Lung (tissue), 12 donors: ENCODE results near the gene DOCK1. TPM values are rescaled to one million over a fixed set of nuclear protein-coding genes. Genes with fewer than 3 reads are reported as not detected.

Experiments
- ATAC-seq: fragments of 200-7000 bp; cut with Tn5 transposase; one replicate; pipeline ENCODE4 v1.9.1; 2020; ENCODE audit warnings: moderate number of reproducible peaks; ENCODE audit not compliant: insufficient read depth, low FRiP score
- DNase-seq, 3 donors: peaks; one replicate each; pipeline ENCODE4 v3.0.0-alpha.2; 2013 to 2017
- H3K27ac ChIP-seq, 2 donors: one replicate each; pipeline ENCODE4 v1.5.1; 2013; ENCODE audit warnings: mild to moderate bottlenecking in 2 of 2, moderate library complexity in 2 of 2, control low read depth in 1 of 2, inconsistent platforms in 1 of 2, low read depth in 1 of 2, low read length in 1 of 2
- H3K27me3 ChIP-seq, 3 donors: one replicate each; pipeline ENCODE4 v1.5.1; 2013; ENCODE audit warnings: low read length in 2 of 3; ENCODE audit not compliant: control insufficient read depth in 3 of 3, insufficient read depth in 3 of 3
- H3K36me3 ChIP-seq, 4 donors: one replicate each; pipeline ENCODE4 v1.5.1; 2013; ENCODE audit warnings: low read length in 4 of 4, mild to moderate bottlenecking in 1 of 4, moderate library complexity in 1 of 4; ENCODE audit not compliant: control insufficient read depth in 4 of 4, insufficient read depth in 4 of 4
- H3K4me1 ChIP-seq, 5 donors: one replicate each; pipeline ENCODE4 v1.5.1; 2013; ENCODE audit warnings: low read length in 5 of 5, mild to moderate bottlenecking in 2 of 5, moderate library complexity in 1 of 5; ENCODE audit not compliant: control insufficient read depth in 5 of 5, insufficient read depth in 5 of 5
- H3K4me3 ChIP-seq: one replicate; pipeline ENCODE4 v1.5.1; 2013; ENCODE audit warnings: mild to moderate bottlenecking, control low read depth, moderate library complexity
- H3K9ac ChIP-seq, 2 donors: one replicate each; pipeline ENCODE4 v1.5.1; 2013; ENCODE audit warnings: low read length in 2 of 2, control low read depth in 1 of 2; ENCODE audit not compliant: insufficient read depth in 1 of 2
- H3K9me3 ChIP-seq, 4 donors: one replicate each; pipeline ENCODE4 v1.5.1; 2013; ENCODE audit warnings: low read length in 3 of 4, mild to moderate bottlenecking in 1 of 4, moderate library complexity in 1 of 4; ENCODE audit not compliant: control insufficient read depth in 4 of 4, insufficient read depth in 3 of 4
- WGBS, 2 donors: extraction: QIAGEN DNeasy Blood & Tissue Kit; methylation state at CpG; one replicate each; pipeline ENCODE4 v1.1.7; 2013; 5-methylcytosine and 5-hydroxymethylcytosine counted together
- polyA plus RNA-seq, 2 donors: library from polyadenylated mRNA; stranded (reverse); fragments of 200-250 nt; gene quantifications; one replicate each; pipeline ENCODE4 v1.2.1, GENCODE V29; 2013
- total RNA-seq, 2 donors: library from RNA; depleted of rRNA in 1 of 2; stranded (reverse); fragments of >200 nt in 1 of 2; gene quantifications; one replicate each; pipeline ENCODE4 v1.2.1, GENCODE V29; 2014 to 2021
- TF ChIP-seq, protein P1 (sequence below): IDR thresholded peaks from 2 replicates; pipeline ENCODE4 v1.5.1; 2012; ENCODE audit warnings: mild to moderate bottlenecking; ENCODE audit errors: control extremely low read depth, extremely low read depth
- donor health status: control.
- donor health status: control.
- donor health status: Bipolar disorder and iron deficiency.
- donor health status: healthy.
- donor health status: DM: yes; HTN: yes; CAD: no.

Gene DOCK1
- total and polyA plus RNA-seq, 4 donors: 11.2 to 102 (median 30.5) TPM

DNA sequence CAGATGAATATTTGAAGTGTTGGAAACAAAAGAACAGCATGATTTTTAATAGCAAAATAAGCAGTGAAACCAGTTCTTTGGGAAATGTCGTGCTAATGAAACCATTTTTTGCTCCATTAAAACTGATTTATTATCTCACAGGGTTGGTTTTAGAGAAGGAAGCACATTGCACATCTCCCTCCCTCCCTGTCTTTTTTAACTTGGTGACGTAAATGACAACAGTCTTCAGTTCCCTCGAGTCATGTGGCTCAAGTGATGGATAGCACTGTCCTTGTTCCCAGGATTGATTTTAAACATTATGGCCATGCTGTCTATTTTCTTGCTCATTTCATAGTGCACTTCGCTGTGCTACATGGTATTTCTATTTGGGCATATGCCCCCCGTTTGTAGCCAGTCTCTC lies 105.9 kb downstream of the DOCK1 start:
- ATAC-seq (no peak), DNase-seq (no peak)
- Histone ChIP-seq H3K36me3 (peaks cover 0 to 20% (median 16%) of the 10 kb centered on the region in 4 donors), H3K9ac (no peak overlapping the region), H3K4me3 (no peak overlapping the region), H3K4me1 (peaks cover 0 to 5% (median 0%) of the 10 kb centered on the region in 5 donors), H3K27ac (no peak overlapping the region), H3K27me3 (no peaks in the 10 kb centered on the region), H3K9me3 (no peaks in the 10 kb centered on the region)
- TF ChIP-seq, protein P1, sequence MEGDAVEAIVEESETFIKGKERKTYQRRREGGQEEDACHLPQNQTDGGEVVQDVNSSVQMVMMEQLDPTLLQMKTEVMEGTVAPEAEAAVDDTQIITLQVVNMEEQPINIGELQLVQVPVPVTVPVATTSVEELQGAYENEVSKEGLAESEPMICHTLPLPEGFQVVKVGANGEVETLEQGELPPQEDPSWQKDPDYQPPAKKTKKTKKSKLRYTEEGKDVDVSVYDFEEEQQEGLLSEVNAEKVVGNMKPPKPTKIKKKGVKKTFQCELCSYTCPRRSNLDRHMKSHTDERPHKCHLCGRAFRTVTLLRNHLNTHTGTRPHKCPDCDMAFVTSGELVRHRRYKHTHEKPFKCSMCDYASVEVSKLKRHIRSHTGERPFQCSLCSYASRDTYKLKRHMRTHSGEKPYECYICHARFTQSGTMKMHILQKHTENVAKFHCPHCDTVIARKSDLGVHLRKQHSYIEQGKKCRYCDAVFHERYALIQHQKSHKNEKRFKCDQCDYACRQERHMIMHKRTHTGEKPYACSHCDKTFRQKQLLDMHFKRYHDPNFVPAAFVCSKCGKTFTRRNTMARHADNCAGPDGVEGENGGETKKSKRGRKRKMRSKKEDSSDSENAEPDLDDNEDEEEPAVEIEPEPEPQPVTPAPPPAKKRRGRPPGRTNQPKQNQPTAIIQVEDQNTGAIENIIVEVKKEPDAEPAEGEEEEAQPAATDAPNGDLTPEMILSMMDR: no peak
- 51 to 67% methylated on average over 5 of the region's 5 CpGs for WGBS, 2 donors

DNA sequence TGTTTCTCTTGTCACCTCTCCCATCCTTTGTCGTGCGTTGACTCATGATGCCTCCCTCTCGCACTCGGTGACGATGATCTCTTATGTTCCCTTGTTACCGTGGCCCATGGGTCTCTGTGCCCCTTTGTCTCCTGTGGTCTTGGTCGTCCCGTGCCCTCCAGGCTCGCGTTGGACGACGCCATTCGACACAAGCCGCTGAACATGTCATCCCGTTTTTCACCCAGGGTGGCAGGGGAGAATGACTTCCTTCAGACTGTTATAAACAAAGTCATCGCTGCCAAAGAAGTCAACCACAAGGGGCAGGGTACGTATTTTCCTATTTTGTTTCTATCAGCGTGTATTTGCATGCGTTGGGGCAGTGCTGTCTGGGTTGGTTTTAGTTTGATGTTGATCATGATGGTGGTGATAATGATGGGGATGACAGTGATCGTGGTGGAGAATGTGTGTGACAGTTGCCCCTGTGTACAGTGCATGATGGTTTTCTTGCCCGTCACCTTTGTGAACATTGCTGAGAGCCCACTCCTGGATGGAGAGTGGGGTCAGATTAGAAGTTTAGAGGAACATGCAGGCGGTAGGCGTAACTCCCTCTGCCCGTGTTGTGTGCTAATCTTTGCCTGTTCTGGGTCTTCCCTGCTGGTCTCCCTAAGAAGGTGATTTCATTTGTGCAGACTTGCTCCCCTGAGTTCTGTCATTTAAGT lies 107.0 kb downstream of the DOCK1 start:
- ATAC-seq: no peak
- no peak for DNase-seq
- Histone ChIP-seq H3K4me3 (no peak overlapping the region), H3K27me3 (no peaks in the 10 kb centered on the region), H3K36me3 (peaks cover 0 to 29% (median 18%) of the 10 kb centered on the region in 4 donors), H3K27ac (peak overlapping the region in 1 of 2 donors; percentile 28), H3K4me1 (peaks cover 0 to 5% (median 0%) of the 10 kb centered on the region in 5 donors), H3K9ac (no peak overlapping the region), H3K9me3 (no peaks in the 10 kb centered on the region)
- 57 to 86% methylated on average over 24 of the region's 24 CpGs for WGBS, 2 donors
- TF ChIP-seq, protein P1: no peak

DNA sequence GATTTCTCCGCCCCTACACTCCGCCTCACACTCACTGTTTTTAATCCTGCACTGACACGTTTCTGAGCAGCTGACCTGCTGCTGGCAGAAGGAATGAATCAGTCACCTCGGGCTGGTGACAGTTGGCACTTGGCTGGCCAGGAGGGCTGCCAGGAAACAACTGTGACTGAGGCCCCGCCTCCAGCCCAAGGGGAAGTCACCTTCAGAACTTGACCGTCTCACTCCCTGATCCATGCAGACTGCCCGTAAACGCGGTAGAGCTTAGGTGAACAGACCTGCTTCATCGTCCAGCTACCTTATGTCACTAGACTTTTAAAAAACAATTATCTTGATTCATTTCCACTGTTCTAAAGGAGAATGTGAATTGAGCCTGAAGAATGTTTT lies 107.5 kb downstream of the DOCK1 start:
- no peaks in the 10 kb centered on the region for H3K9me3 ChIP-seq
- 15 to 28% methylated on average over 10 of the region's 10 CpGs for WGBS, 2 donors
- peaks cover 0 to 5% (median 0%) of the 10 kb centered on the region in 5 donors for H3K4me1 ChIP-seq
- H3K4me3 ChIP-seq: no peak overlapping the region
- DNase-seq: peak in 2 of 3 donors; percentile 11 to 25
- no peak overlapping the region for H3K9ac ChIP-seq
- peaks cover 0 to 31% (median 17%) of the 10 kb centered on the region in 4 donors for H3K36me3 ChIP-seq
- H3K27me3 ChIP-seq: no peaks in the 10 kb centered on the region
- peak overlapping the region; percentile 28 to 72 for H3K27ac ChIP-seq
- ATAC-seq: peak; percentile 56
- TF ChIP-seq, protein P1: no peak
